T-helper 1 cell treated with Interleukin-12 subunit alpha and Interleukin-12 subunit beta and Interleukin-4 antibody, amounts not matched to agents 30 μg/mL and 1 μg/mL, for 36 hours (primary cell): ENCODE results near the gene TUBB4B.
A peak's percentile ranks its signal among the peaks of the same experiment; 100 is the strongest.

Experiments
- H3K27ac Mint-ChIP-seq: one replicate; pipeline ENCODE4 v1.8.0; 2021; ENCODE audit warnings: mild to moderate bottlenecking, mixed read lengths
- H3K27me3 Mint-ChIP-seq: one replicate; pipeline ENCODE4 v1.8.0; 2021; ENCODE audit warnings: low read depth, mixed read lengths
- H3K36me3 Mint-ChIP-seq: one replicate; pipeline ENCODE4 v1.8.0; 2021; ENCODE audit warnings: low read depth, mixed read lengths
- H3K4me1 Mint-ChIP-seq: one replicate; pipeline ENCODE4 v1.8.0; 2021; ENCODE audit warnings: low read depth, mixed read lengths
- H3K4me3 Mint-ChIP-seq: one replicate; pipeline ENCODE4 v1.8.0; 2021; ENCODE audit warnings: mild to moderate bottlenecking, moderate library complexity, mixed read lengths
- H3K9me3 Mint-ChIP-seq: one replicate; pipeline ENCODE4 v1.8.0; 2021; ENCODE audit warnings: mixed read lengths

Gene TUBB4B

DNA sequence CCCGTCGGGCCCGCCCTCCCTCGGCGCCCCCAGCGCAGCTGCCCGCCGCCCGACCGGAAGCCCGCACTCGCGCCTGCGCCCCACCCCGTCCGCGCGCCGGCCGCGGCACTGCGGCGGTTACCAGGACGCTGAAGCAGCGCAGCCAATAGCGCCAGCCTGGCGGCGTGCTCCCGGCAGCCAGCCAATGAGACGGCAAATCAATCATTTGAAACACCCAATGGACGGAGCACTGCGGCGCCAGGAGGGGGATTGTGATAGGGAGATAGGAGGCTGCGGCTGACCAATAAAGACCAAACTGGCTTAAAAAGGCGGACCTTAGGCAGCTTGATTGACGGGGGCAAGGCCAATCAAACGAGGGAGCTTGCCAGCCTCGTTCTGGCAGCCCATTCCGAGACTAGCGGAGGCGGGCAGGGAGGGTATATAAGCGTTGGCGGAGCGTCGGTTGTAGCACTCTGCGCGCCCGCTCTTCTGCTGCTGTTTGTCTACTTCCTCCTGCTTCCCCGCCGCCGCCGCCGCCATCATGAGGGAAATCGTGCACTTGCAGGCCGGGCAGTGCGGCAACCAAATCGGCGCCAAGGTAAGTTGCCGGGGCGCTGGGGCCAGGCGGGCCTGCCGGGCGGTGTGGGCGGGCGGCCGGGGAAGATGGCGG, at the start of gene TUBB4B:
TUBB4B (plus strand) TSS at position 447 of the 649 bp plus-strand sequence; CDS start at position 521, 74 bp downstream.
- peak within 1 kb of the TSS; percentile 87 for H3K4me3 Mint-ChIP-seq
- H3K27me3 Mint-ChIP-seq: no peaks in the 10 kb centered on the region
- no peaks in the 10 kb centered on the region for H3K9me3 Mint-ChIP-seq
- H3K36me3 Mint-ChIP-seq: peaks cover 24% of the 10 kb centered on the region
- H3K27ac Mint-ChIP-seq: peak within 1 kb of the TSS; percentile 90
- H3K4me1 Mint-ChIP-seq: peaks cover 23% of the 10 kb centered on the region

DNA sequence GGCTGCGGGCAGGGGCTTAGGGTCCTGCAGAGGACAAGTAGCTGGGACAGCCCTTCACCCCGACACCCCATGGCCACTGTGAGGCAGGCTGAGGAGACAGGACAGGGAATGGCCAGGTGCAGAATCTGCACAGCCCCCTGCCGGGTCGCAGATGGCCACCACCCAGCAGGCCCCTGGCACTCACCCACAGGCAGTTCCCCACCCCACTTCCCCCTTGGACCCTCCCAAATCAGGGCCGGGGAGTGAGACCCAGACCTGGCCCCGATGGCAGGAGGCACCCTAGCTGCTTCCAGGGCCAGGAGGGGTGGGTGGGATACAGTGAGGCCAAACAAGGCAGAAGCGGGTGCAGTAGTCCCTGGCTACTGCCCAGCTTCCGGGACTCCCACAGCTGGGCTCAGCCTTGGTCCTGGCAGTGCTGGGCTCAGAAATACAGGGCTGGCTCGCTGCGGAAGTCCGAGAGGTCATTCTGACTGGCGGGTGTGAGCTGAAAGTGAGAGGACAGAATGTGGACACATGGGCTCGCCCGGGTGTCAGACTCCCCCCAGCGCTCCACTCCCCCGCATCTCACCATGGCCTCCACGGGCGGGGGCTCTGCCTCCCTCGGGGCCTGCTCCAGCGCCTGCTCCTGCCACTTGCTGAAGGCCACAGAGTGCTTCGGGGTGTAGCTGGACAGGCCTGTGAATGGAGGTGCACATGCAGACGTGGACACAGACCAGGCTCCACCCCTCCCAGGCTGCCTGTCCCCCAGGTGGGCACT, 49.2 kb upstream of the TUBB4B start:
- H3K36me3 Mint-ChIP-seq: peaks cover 9% of the 10 kb centered on the region
- no peaks in the 10 kb centered on the region for H3K9me3 Mint-ChIP-seq
- no peak overlapping the region for H3K27ac Mint-ChIP-seq
- no peaks in the 10 kb centered on the region for H3K27me3 Mint-ChIP-seq
- H3K4me1 Mint-ChIP-seq: peaks cover 14% of the 10 kb centered on the region
- H3K4me3 Mint-ChIP-seq: no peak overlapping the region

DNA sequence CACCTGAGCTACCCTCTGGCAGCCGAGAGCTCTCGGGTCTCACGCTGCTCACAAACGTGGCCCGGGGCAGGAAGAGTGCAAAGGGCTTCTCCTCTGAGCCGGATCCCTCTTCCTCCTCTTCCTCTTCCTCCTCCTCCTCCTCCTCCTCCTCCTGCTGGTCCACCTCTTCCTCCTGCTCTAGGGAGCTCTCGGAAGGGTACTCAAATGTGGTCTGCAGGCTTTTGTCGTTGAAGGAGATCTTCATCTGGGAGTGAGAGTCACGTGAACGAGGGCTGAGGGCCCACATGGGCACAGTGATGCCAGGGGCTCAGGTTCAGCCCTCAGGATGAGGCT, 48.7 kb upstream of the TUBB4B start:
- Mint-ChIP-seq H3K4me1 (peaks cover 9% of the 10 kb centered on the region), H3K27me3 (no peaks in the 10 kb centered on the region), H3K27ac (no peak overlapping the region), H3K9me3 (no peaks in the 10 kb centered on the region), H3K36me3 (peaks cover 9% of the 10 kb centered on the region), H3K4me3 (no peak overlapping the region)

GRCh38 chr9:137192859-137193258, 48.2 kb upstream of the TUBB4B start:
- peaks cover 9% of the 10 kb centered on the region for H3K36me3 Mint-ChIP-seq
- no peak overlapping the region for H3K4me3 Mint-ChIP-seq
- no peak overlapping the region for H3K27ac Mint-ChIP-seq
- H3K9me3 Mint-ChIP-seq: no peaks in the 10 kb centered on the region
- peaks cover 7% of the 10 kb centered on the region for H3K4me1 Mint-ChIP-seq
- H3K27me3 Mint-ChIP-seq: no peaks in the 10 kb centered on the region

GRCh38 chr9:137193771-137194170, 47.3 kb upstream of the TUBB4B start:
- Mint-ChIP-seq H3K36me3 (peaks cover 9% of the 10 kb centered on the region), H3K27me3 (no peaks in the 10 kb centered on the region), H3K4me1 (peaks cover 7% of the 10 kb centered on the region), H3K4me3 (no peak overlapping the region), H3K27ac (no peak overlapping the region), H3K9me3 (no peaks in the 10 kb centered on the region)

GRCh38 chr9:137194388-137194787, 46.7 kb upstream of the TUBB4B start:
- H3K27me3 Mint-ChIP-seq: no peaks in the 10 kb centered on the region
- H3K4me1 Mint-ChIP-seq: peaks cover 2% of the 10 kb centered on the region
- H3K27ac Mint-ChIP-seq: no peak overlapping the region
- H3K9me3 Mint-ChIP-seq: no peaks in the 10 kb centered on the region
- no peak overlapping the region for H3K4me3 Mint-ChIP-seq
- peaks cover 6% of the 10 kb centered on the region for H3K36me3 Mint-ChIP-seq

DNA sequence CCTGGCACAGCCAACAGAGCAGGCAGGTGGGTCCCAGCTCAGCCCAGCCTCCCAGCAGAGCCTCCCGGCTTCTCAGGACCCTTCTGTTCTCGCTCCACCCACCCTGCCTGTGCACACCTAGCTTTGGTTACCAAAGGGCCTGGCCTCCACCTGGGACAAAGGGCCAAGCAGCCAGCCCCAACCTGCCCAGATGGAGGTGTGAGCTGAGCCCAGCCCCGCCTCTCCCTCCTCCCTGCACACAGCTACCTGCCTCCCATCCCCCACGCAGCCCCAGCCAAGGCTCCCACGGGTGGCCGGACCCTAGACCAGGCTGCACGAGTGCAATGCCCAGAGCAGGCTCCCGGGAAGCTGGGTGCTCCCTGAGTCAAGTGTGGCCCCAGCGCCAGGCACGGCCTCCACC, 46.2 kb upstream of the TUBB4B start:
- peaks cover 2% of the 10 kb centered on the region for H3K4me1 Mint-ChIP-seq
- no peak overlapping the region for H3K4me3 Mint-ChIP-seq
- H3K27me3 Mint-ChIP-seq: no peaks in the 10 kb centered on the region
- no peak overlapping the region for H3K27ac Mint-ChIP-seq
- peaks cover 6% of the 10 kb centered on the region for H3K36me3 Mint-ChIP-seq
- H3K9me3 Mint-ChIP-seq: no peaks in the 10 kb centered on the region

DNA sequence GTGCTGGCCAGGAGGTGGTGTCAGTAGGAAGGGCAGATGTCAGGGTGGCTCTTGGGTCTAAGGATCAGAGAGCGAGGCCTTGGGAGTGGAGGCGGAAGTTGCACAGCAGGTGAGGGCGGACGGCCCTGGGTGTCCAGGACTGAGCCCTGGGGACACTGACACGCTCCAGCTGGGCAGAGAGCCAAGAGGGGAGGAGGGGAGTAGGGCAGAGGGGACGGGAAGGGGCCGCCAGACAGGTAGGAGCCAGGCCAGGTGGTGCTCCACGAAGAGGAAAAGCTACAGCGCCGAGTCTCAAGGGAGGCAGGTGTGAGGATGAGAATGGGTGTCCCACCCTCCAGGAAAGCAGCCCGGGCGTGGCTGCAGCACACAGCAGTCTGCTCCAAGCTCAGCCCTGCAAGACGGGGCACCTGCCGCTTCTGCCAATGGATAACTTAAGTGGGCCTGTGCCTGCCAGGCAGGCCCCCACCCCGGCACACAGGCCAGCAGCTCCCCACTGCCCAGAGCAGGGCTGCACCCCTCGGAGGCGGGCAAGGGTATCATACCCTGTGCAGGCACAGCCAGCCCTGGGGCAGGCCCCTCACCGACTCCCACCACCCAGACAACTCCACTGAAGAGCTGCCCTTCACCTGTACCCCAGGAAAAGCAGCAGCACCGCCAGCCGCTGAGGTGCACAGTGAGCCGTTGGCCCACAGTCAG, 45.4 kb upstream of the TUBB4B start:
- Mint-ChIP-seq H3K4me3 (no peak overlapping the region), H3K27ac (no peak overlapping the region), H3K36me3 (peaks cover 6% of the 10 kb centered on the region), H3K4me1 (peaks cover 2% of the 10 kb centered on the region), H3K27me3 (no peaks in the 10 kb centered on the region), H3K9me3 (no peaks in the 10 kb centered on the region)

DNA sequence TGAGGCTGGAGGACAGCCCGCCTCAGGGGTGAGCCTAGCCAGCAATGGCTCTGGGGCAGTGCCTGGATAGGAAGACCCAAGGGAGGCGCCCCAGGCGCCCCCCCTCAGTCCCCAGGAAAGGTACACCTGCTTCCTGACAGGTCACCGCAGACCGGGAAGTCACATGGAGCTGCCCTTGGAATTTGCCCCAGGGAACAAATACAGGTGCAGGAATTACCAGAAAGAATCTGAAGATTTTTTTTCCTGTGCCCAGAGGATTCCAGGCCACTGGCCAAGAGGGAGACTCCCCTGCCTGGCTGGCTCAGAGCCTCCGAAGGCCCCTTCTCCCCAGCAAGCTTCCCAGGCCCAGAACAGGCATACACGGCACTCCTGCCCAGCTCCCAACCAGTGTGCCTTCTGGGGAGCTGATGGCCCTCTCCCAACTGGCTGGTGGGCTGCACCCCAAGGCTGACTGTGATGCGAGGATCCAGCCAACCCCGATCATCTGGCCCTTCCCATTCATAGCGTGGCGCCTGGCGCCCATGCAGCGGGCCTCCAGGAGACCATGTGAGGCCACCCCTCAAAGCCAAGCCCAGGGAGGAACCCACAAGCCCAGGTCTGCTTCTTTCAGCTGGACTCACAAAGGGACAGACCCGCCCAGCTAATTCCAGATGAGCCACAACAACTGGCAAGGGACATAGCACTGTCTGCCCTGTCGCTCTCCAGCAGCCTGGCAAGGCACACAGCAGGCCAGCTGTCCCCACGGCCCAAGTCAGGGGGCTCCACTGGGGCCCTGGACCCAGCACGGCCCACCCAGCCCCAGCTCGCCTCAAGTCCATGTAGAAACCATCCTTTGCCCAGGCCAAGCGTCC, 42.8 kb upstream of the TUBB4B start:
- H3K27me3 Mint-ChIP-seq: no peaks in the 10 kb centered on the region
- peak overlapping the region; percentile 34 for H3K4me3 Mint-ChIP-seq

GRCh38 chr9:137198902-137199283, 42.2 kb upstream of the TUBB4B start:
- H3K4me3 Mint-ChIP-seq: no peak overlapping the region
- H3K4me1 Mint-ChIP-seq: peaks cover 9% of the 10 kb centered on the region
- no peaks in the 10 kb centered on the region for H3K9me3 Mint-ChIP-seq
- no peaks in the 10 kb centered on the region for H3K36me3 Mint-ChIP-seq
- no peaks in the 10 kb centered on the region for H3K27me3 Mint-ChIP-seq
- H3K27ac Mint-ChIP-seq: no peak overlapping the region

More for the DNA sequence above, 42.8 kb upstream of the TUBB4B start:
- no peaks in the 10 kb centered on the region for H3K36me3 Mint-ChIP-seq
- H3K27ac Mint-ChIP-seq: no peak overlapping the region
- no peaks in the 10 kb centered on the region for H3K9me3 Mint-ChIP-seq
- peaks cover 9% of the 10 kb centered on the region for H3K4me1 Mint-ChIP-seq

- H3K4me1 Mint-ChIP-seq: peaks cover 14% of the 10 kb centered on the region
- H3K36me3 Mint-ChIP-seq: no peaks in the 10 kb centered on the region
Measured at GRCh38 chr9:137199411-137200121, 41.5 kb upstream of the TUBB4B start.

GRCh38 chr9:137200311-137201204, 40.5 kb upstream of the TUBB4B start, which contains the start of gene TPRN:
Gene TPRN, minus strand, starts transcription at chr9:137200741. Its CDS starts 30 bp downstream, at chr9:137200711.
- Mint-ChIP-seq H3K4me1 (peaks cover 17% of the 10 kb centered on the region), H3K27ac (peak within 1 kb of the TSS; percentile 70), H3K4me3 (peak within 1 kb of the TSS; percentile 79), H3K27me3 (no peaks in the 10 kb centered on the region), H3K9me3 (no peaks in the 10 kb centered on the region), H3K36me3 (no peaks in the 10 kb centered on the region)

More at GRCh38 chr9:137199411-137200121, 41.5 kb upstream of the TUBB4B start:
- peak overlapping the region; percentile 59 for H3K27ac Mint-ChIP-seq
- peak overlapping the region; percentile 79 for H3K4me3 Mint-ChIP-seq
- no peaks in the 10 kb centered on the region for H3K9me3 Mint-ChIP-seq
- no peaks in the 10 kb centered on the region for H3K27me3 Mint-ChIP-seq
